HG02852 (cell line): ENCODE results near the gene VASH2.
"Not testable (repeated sequence)": the region's sequence is repeated elsewhere in the genome, so short reads cannot be mapped to it uniquely, and the experiment has no call there.

Source experiments
- ATAC-seq: cut with Tn5 transposase; IDR thresholded peaks from one replicate; pipeline ENCODE4 v1.9.1; 2021; ENCODE audit warnings: mild to moderate bottlenecking, moderate library complexity; ENCODE audit not compliant: unreplicated experiment

The VASH2 gene

DNA sequence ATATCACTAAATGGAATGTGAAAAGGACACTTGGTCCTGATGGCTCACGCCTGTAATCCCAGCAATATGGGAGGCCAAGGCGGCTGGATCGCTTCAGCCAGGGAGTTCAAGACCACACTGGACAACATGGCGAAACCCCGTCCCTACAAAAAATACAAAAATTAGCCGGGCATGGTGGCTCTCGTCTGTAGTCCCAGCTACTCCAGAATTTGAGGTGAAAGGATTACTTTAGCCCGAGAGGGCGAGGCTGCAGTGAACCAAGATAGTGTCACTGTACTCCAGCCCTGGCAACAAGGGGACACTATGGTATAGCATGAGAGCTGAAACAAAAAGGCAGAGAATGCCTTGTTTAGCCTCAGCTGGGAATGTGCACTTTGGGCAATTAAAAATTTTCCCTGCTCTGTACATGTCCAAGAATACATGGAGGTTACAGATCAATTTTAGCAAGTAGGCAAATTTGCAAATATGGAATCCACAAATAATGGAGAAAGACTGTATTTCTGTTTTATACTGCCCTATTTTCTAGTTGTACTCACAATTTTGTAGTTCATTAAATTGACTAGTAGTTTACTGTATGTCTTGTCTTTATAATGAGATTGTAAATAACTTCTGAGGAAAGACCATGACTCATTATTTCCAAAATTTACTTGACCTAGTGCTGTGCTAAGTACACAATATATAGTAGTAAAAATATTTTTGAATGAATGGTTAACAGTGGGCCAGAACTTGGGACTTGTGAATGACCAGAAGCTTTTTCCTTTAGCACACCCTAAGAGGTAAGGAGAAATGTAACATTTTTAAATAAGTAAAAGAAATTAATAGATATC lies 67.3 kb downstream of the VASH2 start:
- no peak for ATAC-seq

DNA sequence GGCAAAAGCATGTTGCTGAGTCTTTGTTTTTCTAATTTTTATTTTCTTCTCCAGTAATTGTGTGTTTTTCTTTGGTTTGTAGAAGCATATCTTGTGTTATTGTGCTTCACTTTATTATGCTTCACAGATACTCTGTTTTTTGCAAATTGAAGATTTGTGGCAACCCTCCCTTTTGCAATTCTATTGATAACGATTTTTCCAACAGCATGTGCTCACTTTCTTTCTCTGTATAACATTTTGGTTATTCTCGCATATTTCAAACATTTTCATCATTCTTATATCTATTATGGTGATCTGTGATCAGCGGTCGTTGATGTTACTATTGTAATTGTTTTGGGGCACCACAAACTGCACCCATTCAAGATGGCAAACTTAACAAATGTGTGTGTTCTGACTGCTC lies 69.1 kb downstream of the VASH2 start:
- ATAC-seq, result no peak

- no peak for ATAC-seq
Observed at GRCh38 chr1:213020016-213020415, 69.7 kb downstream of the VASH2 start.

GRCh38 chr1:213027024-213027423 lies 76.7 kb downstream of the VASH2 start:
- ATAC-seq, result not testable (repeated sequence)

GRCh38 chr1:213032651-213033050 lies 82.3 kb downstream of the VASH2 start:
- ATAC-seq, result no peak

DNA sequence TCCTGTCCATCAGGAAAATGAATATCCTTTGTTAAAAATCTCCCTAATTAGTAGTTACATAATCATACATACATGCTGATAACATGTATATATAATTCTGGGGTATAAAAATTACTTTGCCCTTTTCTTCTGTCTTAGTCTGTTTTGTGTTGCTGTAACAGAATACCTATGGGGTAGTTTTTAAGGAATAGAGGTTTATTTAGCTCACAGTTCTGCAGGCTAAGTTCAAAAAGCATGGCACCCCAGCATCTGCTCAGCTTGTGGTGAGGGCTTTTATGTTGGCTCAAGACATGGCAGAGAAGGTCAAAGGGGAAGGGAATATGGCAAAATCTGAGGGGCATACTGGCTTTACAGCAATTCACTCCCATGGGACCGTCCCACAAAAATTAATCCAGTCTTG lies 84.4 kb downstream of the VASH2 start:
- ATAC-seq, result no peak

GRCh38 chr1:213035573-213035972 lies 85.2 kb downstream of the VASH2 start:
- no peak for ATAC-seq
